Esophagus mucosa (tissue), 1 donor: Measurements from ENCODE around the gene CR1L. TPM values are rescaled to one million over a fixed set of nuclear protein-coding genes. Genes with fewer than 3 reads are reported as not detected.
"Not testable (repeated sequence)": the region's sequence is repeated elsewhere in the genome, so short reads cannot be mapped to it uniquely, and the experiment has no call there.

Experiments used
- ATAC-seq: fragments of 200-7000 bp; cut with Tn5 transposase; one replicate; pipeline ENCODE4 v1.9.1; 2020
- total RNA-seq: library from RNA; stranded (reverse); gene quantifications from one replicate; pipeline ENCODE4 v1.2.4, GENCODE V29; 2023
- donor health status: DM: yes; HTN: yes; CAD: no.

CR1L gene
- total RNA-seq, 1 donor from 2014 or later: not detected

DNA sequence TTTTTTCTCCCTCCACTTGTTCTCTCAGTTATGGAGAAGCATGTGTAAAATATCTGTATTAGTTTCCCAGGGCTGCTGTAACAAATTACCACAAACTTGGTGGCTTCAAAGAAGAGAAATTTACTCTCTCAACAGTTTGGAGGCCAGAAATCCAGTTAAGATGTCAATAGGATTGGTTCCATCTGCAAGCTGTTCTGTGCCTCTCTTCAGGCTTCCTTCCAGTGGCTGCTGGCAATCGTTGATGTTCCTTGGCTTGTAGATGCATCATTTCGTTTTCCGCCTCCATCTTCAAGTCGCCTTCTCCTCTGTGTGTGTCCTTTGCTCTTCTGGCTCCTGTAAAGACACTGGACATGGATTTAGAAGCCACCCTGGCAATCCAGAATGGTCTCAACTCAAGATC is 45.6 kb downstream of the CR1L start:
- ATAC-seq: not testable (repeated sequence)

- no peak for ATAC-seq
Measured at GRCh38 chr1:207691010-207691409, 46.1 kb downstream of the CR1L start.

GRCh38 chr1:207691841-207692240 is 46.9 kb downstream of the CR1L start:
- ATAC-seq: no peak

DNA sequence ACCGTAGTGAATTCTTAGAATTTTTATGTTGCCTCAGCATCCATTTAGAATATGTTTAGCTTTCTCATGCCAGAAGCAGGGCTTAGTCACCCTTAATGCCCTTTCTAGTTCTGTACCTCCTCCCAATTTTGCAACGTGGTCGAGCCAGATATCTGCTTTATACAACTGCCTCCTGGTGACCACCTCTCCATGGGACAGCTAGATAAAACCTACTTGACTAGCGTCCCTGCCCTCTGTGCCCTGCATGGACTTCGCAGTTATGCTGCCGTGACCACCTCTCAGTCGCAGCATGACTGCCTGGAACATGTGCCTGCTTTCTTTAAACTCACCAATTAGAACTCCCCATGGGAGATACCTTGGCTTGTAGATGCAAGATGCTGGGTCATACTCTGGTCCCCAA is 47.4 kb downstream of the CR1L start:
- not testable (repeated sequence) for ATAC-seq

GRCh38 chr1:207695891-207696290 is 51.0 kb downstream of the CR1L start:
- ATAC-seq: no peak

DNA sequence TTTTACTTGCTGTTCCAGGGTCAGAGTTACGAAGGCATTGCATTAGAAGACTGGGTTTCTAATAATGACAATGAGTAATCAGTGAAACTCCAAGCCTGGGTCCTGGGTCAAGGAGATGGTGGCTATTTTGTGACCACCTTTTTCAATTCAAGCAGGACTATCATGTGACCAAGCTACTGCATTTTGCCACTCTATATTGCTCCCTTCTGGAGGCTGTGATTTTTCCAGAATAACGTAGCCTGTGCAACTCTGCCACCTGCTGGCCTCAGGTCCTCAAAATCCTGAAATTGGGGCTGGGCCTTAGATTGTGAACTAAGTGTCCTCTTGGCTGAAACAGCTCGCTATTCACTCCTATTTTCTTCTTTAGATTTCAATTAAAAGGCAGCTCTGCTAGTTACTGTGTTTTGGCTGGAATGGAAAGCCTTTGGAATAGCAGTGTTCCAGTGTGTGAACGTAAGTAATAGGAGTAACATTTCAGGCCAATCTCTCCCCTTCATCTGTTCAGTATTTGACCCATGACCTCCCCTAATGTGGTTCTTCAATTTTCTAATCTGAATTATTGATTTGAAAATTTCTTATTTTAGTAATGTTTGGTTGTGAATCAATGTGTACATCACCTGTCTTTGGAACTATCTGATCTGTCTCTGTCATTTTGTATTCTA is 54.0 kb downstream of the CR1L start:
- peak; percentile 78 for ATAC-seq

DNA sequence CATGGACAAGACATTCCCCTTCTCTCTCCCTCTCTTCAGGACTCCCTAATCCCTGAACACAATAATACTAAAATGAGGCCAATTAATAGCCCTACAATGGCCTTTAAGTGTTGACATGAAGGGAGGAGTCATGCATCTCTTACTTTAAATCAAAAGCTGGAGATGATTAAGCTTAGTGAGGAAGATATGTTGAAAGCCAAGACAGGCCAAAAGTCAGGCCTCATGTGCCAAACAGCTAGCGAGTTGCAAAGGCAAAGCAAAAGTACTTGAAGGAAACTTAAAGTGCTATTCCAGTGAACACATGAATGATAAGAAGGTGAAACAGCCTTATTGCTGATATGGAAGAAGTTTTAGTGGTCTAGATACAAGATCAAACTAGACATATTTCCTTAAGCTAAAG is 57.4 kb downstream of the CR1L start:
- ATAC-seq: no peak

DNA sequence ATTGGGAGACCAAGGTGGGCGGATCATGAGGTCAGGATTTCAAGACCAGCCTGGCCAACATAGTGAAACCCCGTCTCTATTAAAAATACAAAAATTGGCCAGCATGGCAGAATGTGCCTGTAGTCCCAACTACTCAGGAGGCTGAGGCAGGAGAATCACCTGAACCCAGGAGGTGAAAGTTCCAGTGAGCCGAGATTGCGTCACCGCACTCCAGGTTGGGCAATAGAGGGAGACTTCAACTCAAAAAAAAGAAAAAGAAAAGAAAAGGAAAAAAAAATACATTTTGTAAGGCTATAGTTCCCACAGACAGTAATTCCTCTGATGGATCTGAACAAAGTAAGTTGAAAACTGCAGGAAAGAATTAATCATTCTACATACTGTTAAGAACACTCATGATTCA is 58.8 kb downstream of the CR1L start:
- no peak for ATAC-seq

DNA sequence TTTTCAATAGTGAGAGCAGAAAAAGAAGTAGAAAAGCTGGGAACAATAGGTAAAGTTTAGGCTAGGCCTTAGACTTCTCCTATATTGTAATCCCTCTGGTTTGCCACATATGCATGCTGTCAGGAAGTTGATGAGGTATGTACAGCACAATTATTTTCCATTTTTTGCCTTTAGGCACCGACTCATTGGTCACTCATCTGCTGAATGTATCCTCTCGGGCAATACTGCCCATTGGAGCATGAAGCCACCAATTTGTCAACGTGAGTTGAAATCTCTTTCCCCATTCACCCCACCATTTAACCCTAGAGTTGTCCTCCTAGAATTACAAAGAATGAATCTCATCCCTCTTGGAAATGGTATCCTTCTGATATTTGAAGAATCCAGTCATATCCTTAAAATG is 63.1 kb downstream of the CR1L start:
- not testable (repeated sequence) for ATAC-seq

- ATAC-seq: no peak
Measured at GRCh38 chr1:207711285-207711684, 66.4 kb downstream of the CR1L start.

DNA sequence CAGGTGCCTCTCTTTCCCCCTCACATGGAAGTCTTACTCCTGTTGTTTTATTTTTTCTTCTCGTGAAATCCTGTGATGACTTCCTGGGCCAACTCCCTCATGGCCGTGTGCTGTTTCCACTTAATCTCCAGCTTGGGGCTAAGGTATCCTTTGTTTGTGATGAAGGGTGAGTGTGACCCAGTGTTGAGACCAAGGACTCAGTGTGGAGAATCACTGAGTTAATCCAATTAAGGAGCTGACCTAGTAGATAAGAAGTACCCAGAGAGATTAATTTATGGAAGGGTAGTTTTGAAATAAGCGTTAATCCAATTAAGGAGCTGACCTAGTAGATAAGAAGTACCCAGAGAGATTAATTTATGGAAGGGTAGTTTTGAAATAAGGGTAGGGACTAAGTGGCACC is 67.8 kb downstream of the CR1L start:
- not testable (repeated sequence) for ATAC-seq

DNA sequence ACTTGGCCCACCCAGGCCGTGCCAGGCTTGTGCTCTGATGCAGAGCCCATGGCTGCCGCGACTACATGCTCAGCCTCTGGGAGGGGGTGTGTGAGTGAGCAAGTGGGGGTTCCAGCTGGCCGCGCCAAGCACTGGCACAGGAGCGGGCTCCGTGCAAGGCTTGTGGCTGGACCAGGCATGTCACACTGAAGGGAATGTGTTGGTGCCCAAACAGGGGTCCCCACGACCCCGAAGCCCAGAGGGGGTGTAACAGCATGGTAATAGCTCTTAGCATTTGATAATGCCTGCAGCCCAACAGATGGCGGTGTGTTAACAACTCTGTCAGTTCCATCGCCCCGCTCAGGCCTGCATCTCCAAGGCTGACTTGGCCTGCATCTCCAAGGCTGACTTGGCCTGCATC is 68.6 kb downstream of the CR1L start:
- no peak for ATAC-seq

DNA sequence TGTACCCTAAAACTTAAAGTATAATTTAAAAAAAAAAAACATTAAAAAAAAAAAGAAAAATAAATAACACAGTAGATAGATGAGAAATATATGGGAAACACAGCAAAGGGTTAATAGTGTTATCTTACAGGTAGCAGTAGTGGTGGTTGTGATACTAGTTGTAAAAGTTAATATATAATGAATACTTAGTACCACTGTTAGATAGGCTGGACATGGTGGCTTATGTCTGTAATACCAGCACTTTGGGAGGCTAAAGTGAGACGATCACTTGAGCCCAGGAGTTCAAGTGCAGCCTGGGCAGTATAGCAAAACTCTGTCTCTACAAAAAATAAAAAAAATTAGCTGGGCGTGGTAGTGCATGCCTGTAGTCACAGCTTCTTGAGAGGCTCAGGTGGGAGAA is 74.3 kb downstream of the CR1L start:
- ATAC-seq: no peak

DNA sequence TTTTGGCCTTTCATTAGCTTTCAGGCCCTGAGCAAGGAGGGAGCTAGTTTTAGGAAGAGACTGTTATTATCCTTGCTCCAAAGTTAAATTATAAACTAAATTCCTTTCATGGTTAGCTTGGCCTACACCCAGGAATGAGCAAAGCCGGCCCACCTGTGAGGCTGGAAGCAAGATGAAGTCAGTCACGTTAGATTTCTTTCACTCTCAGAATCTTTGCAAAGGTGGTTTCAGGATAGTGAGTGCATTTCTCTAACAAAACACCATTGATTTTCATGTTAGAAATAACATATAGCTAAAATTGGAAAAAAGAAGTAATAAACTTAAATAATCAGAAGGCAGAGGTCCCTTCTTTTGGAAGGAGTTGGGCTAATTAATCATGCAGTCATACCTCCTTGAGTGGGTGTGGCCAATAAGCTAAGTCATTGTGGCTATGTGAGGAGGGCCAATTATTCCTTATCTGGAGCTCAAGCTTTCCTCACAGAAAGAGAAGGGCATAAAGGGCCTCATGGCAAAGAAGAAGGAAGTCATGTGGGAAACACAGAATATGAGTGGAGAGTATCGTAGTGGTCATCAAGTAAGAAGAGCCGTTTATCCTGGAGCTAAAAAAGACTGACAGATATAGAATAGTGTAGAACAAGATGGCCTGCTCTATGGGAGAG is 83.4 kb downstream of the CR1L start:
- ATAC-seq: not testable (repeated sequence)

GRCh38 chr1:207737503-207738157 is 92.7 kb downstream of the CR1L start:
- not testable (repeated sequence) for ATAC-seq

- not testable (repeated sequence) for ATAC-seq
Measured at GRCh38 chr1:207738158-207738659, 93.3 kb downstream of the CR1L start.

DNA sequence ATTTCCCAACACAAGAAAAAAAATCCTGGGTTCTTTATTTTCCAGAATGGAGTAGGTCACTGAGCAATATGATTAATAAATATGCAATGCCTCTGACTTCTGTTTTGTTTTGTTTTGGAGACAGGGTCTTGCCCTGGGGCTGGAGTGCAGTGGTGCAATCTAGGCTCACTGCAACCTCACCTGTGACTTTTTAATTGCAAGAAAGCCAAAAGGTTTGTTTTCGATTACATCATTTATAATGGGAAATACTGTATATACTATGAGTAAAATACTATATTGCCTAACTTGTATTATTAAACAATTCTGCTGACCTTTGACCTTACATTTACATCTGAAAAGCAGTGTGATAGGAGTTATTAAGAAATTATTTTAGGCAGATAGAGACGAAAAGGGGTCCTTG is 95.3 kb downstream of the CR1L start:
- ATAC-seq: peak; percentile 38

DNA sequence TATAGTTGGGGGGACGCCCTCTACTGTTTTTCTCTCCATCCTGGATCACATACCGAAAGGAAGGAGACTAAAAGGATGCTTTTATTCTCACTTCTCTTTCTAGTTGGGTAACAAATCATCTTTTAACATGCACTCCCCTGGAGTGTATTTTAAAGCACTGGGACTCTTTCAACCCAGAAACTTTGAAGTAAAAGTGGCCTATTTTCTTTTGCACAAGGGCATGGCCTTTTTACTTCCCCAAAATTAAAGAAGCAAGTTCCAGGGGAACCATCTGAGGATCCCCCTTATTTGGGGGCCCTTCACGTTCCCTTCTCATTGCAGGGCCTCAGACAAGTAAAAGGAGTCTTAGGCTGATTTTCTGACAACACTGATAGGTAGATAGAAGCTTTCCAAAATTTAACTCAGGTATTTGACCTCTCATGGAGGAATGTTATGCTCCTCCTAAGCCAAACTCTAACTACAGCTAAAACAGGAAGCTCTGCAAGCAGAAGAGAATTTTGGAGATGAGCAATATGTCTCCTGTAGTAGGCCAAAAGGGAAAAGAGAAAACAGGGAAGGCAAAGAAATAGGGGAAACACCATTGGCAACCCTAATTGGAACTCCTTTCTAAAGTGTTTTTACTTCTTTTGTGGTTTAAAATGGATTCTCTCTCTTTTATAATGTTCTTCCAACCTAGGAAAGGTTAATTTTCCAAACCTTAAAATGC is 98.1 kb downstream of the CR1L start:
- no peak for ATAC-seq

DNA sequence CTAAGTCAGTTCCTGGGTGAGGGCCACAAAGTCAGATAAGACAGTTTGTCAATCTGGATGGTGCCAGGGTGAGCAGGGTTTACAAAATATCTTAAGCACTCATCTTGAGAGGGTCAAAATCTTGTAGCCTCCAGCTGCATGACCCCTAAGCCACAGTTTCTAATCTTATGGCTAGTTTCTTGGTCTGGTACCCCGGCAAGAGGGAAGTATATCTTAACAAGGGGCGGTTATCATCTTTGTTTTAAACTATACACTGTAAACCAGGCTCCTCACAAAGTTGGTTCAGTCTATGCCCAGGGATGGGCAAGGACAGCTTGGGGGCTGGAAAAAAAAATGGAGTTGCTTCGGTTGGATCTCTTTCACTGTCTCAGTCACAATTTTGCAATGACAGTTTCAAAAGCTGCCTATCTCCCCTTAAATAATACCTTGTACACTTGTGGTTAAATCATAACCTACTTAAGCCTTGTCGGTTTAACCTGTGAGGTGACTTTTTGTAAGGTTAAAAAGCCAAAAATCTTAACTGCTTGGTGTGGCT is 99.1 kb downstream of the CR1L start:
- no peak for ATAC-seq

- ATAC-seq: no peak
Measured at GRCh38 chr1:207745285-207745684, 100.4 kb downstream of the CR1L start.

GRCh38 chr1:207745839-207746767 is 101.2 kb downstream of the CR1L start:
- no peak for ATAC-seq
